DOHH2 (cell line): ENCODE results near the gene GMFB.
"Not testable (repeated sequence)": the region's sequence is repeated elsewhere in the genome, so short reads cannot be mapped to it uniquely, and the experiment has no call there.

Source experiments
- H3F3A ChIP-seq: fragments of 200-600 bp; sonication (generic), shearing (Covaris generic); 2 replicates; pipeline ENCODE4 v1.6.0; 2016; ENCODE audit warnings: antibody characterized with exemption, mild to moderate bottlenecking; ENCODE audit not compliant: control insufficient read depth, insufficient read depth
- H3K27ac ChIP-seq: fragments of 200-600 bp; sonication (generic); 2 replicates; pipeline ENCODE4 v1.5.1; 2014; ENCODE audit warnings: low read depth, mild to moderate bottlenecking, low read length, moderate library complexity
- H3K27me3 ChIP-seq: fragments of 200-600 bp; sonication (generic); 2 replicates; pipeline ENCODE4 v1.6.1; 2014; ENCODE audit warnings: mild to moderate bottlenecking, low read length, mixed read lengths; ENCODE audit not compliant: control insufficient read depth
- H3K36me3 ChIP-seq: fragments of 200-600 bp; sonication (generic); 2 replicates; pipeline ENCODE4 v1.6.1; 2014; ENCODE audit warnings: mild to moderate bottlenecking, low read length, moderate library complexity, mixed read lengths; ENCODE audit not compliant: control insufficient read depth
- H3K4me1 ChIP-seq: fragments of 200-600 bp; sonication (generic); 2 replicates; pipeline ENCODE4 v1.6.1; 2014; ENCODE audit warnings: mild to moderate bottlenecking, low read length, mixed read lengths; ENCODE audit not compliant: control insufficient read depth
- H3K4me2 ChIP-seq: fragments of 200-600 bp; sonication (generic); 2 replicates; pipeline ENCODE4 v1.6.0; 2014; ENCODE audit warnings: mild to moderate bottlenecking, low read length, moderate library complexity
- H3K4me3 ChIP-seq: fragments of 200-600 bp; sonication (generic); 2 replicates; pipeline ENCODE4 v1.5.1; 2014; ENCODE audit warnings: mild to moderate bottlenecking, low read length, mixed read lengths
- H3K79me2 ChIP-seq: fragments of 200-600 bp; sonication (generic); 2 replicates; pipeline ENCODE4 v1.6.1; 2014; ENCODE audit warnings: mild to moderate bottlenecking, low read length, mixed read lengths; ENCODE audit not compliant: control insufficient read depth
- H3K9me2 ChIP-seq: fragments of 200-600 bp; sonication (generic); replicated peaks from 2 replicates; pipeline ENCODE4 v1.6.1; 2014; ENCODE audit warnings: mild to moderate bottlenecking, low read length, mixed read lengths; ENCODE audit not compliant: control insufficient read depth
- H3K9me3 ChIP-seq: fragments of 200-600 bp; sonication (generic); 2 replicates; pipeline ENCODE4 v1.6.1; 2014; ENCODE audit warnings: antibody characterized with exemption, low read length, mixed read lengths; ENCODE audit not compliant: control insufficient read depth, insufficient read depth
- H4K20me1 ChIP-seq: fragments of 200-600 bp; sonication (generic); 2 replicates; pipeline ENCODE4 v1.6.0; 2014; ENCODE audit warnings: low read depth, mild to moderate bottlenecking, antibody characterized with exemption, low read length, moderate library complexity; ENCODE audit not compliant: control insufficient read depth, insufficient read depth
- EZH2phosphoT487 ChIP-seq: fragments of 200-600 bp; sonication (generic); IDR thresholded peaks from 2 replicates; pipeline ENCODE4 v1.6.1; 2017; ENCODE audit warnings: borderline replicate concordance, mild to moderate bottlenecking, antibody characterized with exemption, low read length, moderate library complexity, mixed read lengths
- TF ChIP-seq, protein P1 (sequence below): fragments of 200-600 bp; sonication (generic); IDR thresholded peaks from one replicate; pipeline ENCODE4 v1.5.1; 2014; ENCODE audit warnings: antibody characterized with exemption, mild to moderate bottlenecking, low read depth, low read length; ENCODE audit not compliant: poor library complexity, severe bottlenecking

Gene GMFB

DNA sequence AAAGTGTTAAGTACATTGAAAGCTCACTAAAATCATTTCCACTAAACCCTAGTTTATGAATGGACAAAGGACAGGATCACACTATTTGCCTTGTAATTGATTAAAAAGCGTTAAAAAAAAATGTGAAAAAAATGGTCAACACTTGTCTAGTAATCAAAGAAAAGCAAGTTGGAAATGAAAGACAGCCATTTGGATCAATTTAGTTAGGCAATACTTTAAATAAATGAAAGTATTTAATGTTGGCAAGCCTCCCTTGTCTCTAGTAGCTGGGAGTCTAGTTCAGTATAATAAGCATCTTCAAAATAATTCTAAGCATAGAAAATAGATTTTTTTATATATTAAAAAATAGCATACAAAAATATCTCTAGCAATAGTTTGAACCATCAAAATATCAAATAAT, 33.4 kb downstream of the GMFB start:
- Histone ChIP-seq H3K27ac (no peak overlapping the region), H3K79me2 (no peaks in the 10 kb centered on the region), H4K20me1 (no peaks in the 10 kb centered on the region), H3K4me1 (no peaks in the 10 kb centered on the region), H3K4me2 (no peak overlapping the region), H3K27me3 (no peaks in the 10 kb centered on the region), H3K4me3 (no peak overlapping the region), H3K9me2 (no peaks in the 10 kb centered on the region), H3K36me3 (no peaks in the 10 kb centered on the region), H3K9me3 (peaks cover 18% of the 10 kb centered on the region; the same call in 1 of the 2 replicates), H3F3A (no peaks in the 10 kb centered on the region)
- TF ChIP-seq, protein P1, sequence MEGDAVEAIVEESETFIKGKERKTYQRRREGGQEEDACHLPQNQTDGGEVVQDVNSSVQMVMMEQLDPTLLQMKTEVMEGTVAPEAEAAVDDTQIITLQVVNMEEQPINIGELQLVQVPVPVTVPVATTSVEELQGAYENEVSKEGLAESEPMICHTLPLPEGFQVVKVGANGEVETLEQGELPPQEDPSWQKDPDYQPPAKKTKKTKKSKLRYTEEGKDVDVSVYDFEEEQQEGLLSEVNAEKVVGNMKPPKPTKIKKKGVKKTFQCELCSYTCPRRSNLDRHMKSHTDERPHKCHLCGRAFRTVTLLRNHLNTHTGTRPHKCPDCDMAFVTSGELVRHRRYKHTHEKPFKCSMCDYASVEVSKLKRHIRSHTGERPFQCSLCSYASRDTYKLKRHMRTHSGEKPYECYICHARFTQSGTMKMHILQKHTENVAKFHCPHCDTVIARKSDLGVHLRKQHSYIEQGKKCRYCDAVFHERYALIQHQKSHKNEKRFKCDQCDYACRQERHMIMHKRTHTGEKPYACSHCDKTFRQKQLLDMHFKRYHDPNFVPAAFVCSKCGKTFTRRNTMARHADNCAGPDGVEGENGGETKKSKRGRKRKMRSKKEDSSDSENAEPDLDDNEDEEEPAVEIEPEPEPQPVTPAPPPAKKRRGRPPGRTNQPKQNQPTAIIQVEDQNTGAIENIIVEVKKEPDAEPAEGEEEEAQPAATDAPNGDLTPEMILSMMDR: no peak
- no peak for TF ChIP-seq EZH2phosphoT487

DNA sequence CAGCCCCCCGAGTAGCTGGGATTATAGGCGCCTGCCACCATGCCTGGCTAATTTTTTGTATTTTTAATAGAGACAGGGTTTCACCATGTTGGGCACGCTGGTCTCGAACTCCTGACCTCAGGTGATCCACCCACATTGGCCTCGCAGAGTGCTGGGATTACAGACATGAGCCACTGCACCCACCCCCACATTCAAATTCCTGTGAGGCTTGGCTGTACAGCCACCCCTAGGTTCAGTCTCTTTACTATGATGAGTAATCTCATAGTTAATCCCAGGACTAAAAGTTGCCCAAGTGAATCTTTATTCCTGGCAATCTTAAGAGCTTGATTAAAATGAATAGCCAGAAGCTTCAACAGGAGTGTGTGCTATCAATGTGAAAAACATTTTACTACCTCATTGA, 34.8 kb downstream of the GMFB start:
- H3K4me3 ChIP-seq, H3K79me2 ChIP-seq, H3K27me3 ChIP-seq, H4K20me1 ChIP-seq, H3K9me3 ChIP-seq, H3K27ac ChIP-seq, H3K4me1 ChIP-seq, H3K4me2 ChIP-seq, H3K9me2 ChIP-seq, H3K36me3 ChIP-seq, H3F3A ChIP-seq: not testable (repeated sequence)

DNA sequence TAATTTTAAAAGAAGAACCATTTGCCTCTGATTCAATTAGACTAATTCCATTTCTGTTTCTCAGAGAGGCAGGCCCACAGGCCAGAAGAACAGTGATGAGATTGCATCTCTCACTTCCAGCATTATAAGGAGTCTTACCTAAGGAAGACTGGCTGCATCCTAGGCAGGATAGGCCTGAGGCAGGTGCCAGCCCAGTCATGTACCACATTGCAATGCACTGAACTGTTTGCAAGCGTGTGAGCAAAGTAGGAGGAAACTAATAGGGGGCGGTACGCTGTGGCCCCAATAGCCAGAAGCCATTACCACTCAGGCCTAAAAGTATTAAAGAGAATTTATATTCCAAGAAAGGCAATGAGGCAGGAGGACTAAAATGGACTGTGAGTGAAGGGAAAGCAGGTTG, 35.5 kb downstream of the GMFB start:
- peaks cover 6% of the 10 kb centered on the region; the same call in 1 of the 2 replicates for H3K27me3 ChIP-seq
- H3K9me3 ChIP-seq: no peaks in the 10 kb centered on the region
- no peaks in the 10 kb centered on the region for H3K4me1 ChIP-seq
- H3K9me2 ChIP-seq: no peaks in the 10 kb centered on the region
- no peaks in the 10 kb centered on the region for H3F3A ChIP-seq
- H4K20me1 ChIP-seq: no peaks in the 10 kb centered on the region
- TF ChIP-seq, protein P1: no peak
- TF ChIP-seq EZH2phosphoT487: no peak
- no peak overlapping the region for H3K4me2 ChIP-seq
- no peaks in the 10 kb centered on the region for H3K36me3 ChIP-seq
- no peak overlapping the region for H3K27ac ChIP-seq
- no peaks in the 10 kb centered on the region for H3K79me2 ChIP-seq
- H3K4me3 ChIP-seq: no peak overlapping the region

DNA sequence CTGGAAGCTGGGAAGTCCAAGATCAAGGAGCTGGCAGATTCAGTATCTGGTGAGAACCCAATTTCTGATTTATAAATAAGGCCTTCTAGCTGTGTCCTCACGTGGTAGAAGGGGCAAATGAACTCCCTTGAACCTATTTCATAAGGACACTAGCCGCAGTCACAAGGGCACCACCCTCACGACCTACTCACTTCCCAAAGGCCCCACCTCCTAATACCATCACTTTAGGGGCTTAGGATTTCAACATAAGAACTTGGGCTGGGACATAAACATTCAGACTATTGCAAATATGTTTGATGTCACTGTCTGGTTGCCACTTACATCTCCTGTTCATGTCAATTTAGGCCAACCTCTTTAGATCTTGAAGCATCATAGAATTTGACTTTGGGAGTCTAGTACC, 36.8 kb downstream of the GMFB start:
- TF ChIP-seq EZH2phosphoT487: no peak
- TF ChIP-seq, protein P1: no peak
- Histone ChIP-seq H4K20me1 (no peaks in the 10 kb centered on the region), H3F3A (no peaks in the 10 kb centered on the region), H3K27ac (no peak overlapping the region), H3K4me1 (no peaks in the 10 kb centered on the region), H3K36me3 (no peaks in the 10 kb centered on the region), H3K9me2 (no peaks in the 10 kb centered on the region), H3K27me3 (peaks cover 6% of the 10 kb centered on the region; the same call in 1 of the 2 replicates), H3K4me3 (no peak overlapping the region), H3K9me3 (no peaks in the 10 kb centered on the region), H3K79me2 (no peaks in the 10 kb centered on the region), H3K4me2 (no peak overlapping the region)
